Activated CD8-positive, alpha-beta memory T cell treated with anti-CD3 and anti-CD28 coated beads for 4 hours (primary cell): Measurements from ENCODE around the gene ZNF791.
"Not testable (repeated sequence)": the region's sequence is repeated elsewhere in the genome, so short reads cannot be mapped to it uniquely, and the experiment has no call there.

Source experiments
- DNase-seq, 2 donors: peaks; one replicate each; pipeline ENCODE4 v3.0.0-alpha.2; 2020; ENCODE audit warnings: low read depth in 2 of 2

Gene ZNF791

GRCh38 chr19:12629215-12629614, 18.5 kb downstream of the ZNF791 start:
- DNase-seq = no peak

- DNase-seq = no peak
These were observed 25.9 kb downstream of the ZNF791 start for GRCh38 chr19:12636631-12637030.

GRCh38 chr19:12638611-12639182, 28.0 kb downstream of the ZNF791 start:
- DNase-seq = no peak

- DNase-seq = peak; percentile 73 to 74
These were observed 29.3 kb downstream of the ZNF791 start for GRCh38 chr19:12639901-12640613.

- DNase-seq = no peak
These were observed 30.7 kb downstream of the ZNF791 start for GRCh38 chr19:12641456-12641855.

- DNase-seq = no peak
These were observed 31.8 kb downstream of the ZNF791 start for GRCh38 chr19:12642506-12642905.

- DNase-seq = not testable (repeated sequence)
These were observed 33.0 kb downstream of the ZNF791 start for GRCh38 chr19:12643716-12644115.

GRCh38 chr19:12646551-12646950, 35.8 kb downstream of the ZNF791 start:
- no peak for DNase-seq

- DNase-seq = no peak
These were observed 36.3 kb downstream of the ZNF791 start for GRCh38 chr19:12647047-12647446.

- DNase-seq = no peak
These were observed 36.9 kb downstream of the ZNF791 start for GRCh38 chr19:12647490-12648071.

- DNase-seq = no peak
These were observed 37.4 kb downstream of the ZNF791 start for GRCh38 chr19:12648088-12648487.

- DNase-seq = no peak
These were observed 39.2 kb downstream of the ZNF791 start for GRCh38 chr19:12649941-12650340.

GRCh38 chr19:12652219-12652618, 41.5 kb downstream of the ZNF791 start:
- DNase-seq = no peak

GRCh38 chr19:12655546-12655945, 44.8 kb downstream of the ZNF791 start:
- no peak for DNase-seq

- DNase-seq = no peak
These were observed 46.3 kb downstream of the ZNF791 start for GRCh38 chr19:12656899-12657571.

GRCh38 chr19:12657966-12658365, 47.2 kb downstream of the ZNF791 start:
- no peak for DNase-seq

- no peak for DNase-seq
These were observed 50.3 kb downstream of the ZNF791 start for GRCh38 chr19:12660980-12661379.

GRCh38 chr19:12664406-12665280, 53.9 kb downstream of the ZNF791 start:
- no peak for DNase-seq

GRCh38 chr19:12665281-12665573, 54.5 kb downstream of the ZNF791 start:
- DNase-seq = no peak

GRCh38 chr19:12665671-12666264, 55.0 kb downstream of the ZNF791 start:
- no peak for DNase-seq

- DNase-seq = peak; percentile 53 to 56
These were observed 55.7 kb downstream of the ZNF791 start, which contains the start of the genes MAN2B1 and WDR83 for GRCh38 chr19:12666265-12667048. MAN2B1 (minus strand) TSS chr19:12666742; CDS start chr19:12666701, 41 bp downstream. WDR83 (plus strand) TSS chr19:12666807; CDS start chr19:12669791, 2,984 bp downstream.
